Breast epithelium (tissue), 3 donors: Measurements from ENCODE around the gene RANBP3L.

ENCODE experiments used
- CTCF ChIP-seq, 3 donors: fragments of 450-650 bp; IDR thresholded peaks; one replicate each; pipeline ENCODE4 v1.5.1; 2016 to 2017; ENCODE audit warnings: antibody characterized with exemption in 3 of 3, mild to moderate bottlenecking in 3 of 3, moderate library complexity in 3 of 3
- POLR2A ChIP-seq: fragments of 450-650 bp; IDR thresholded peaks from one replicate; pipeline ENCODE4 v1.6.1; 2016; ENCODE audit warnings: antibody characterized with exemption, mild to moderate bottlenecking, moderate library complexity
- POLR2AphosphoS5 ChIP-seq, 3 donors: sonication (generic); formaldehyde crosslinking; IDR thresholded peaks; one replicate each; pipeline ENCODE4 v1.6.1; 2017; ENCODE audit warnings: antibody characterized with exemption in 3 of 3

- no peak for TF ChIP-seq CTCF (IDR thresholded peaks at IDR 0.05)
- no peak for TF ChIP-seq POLR2A
- TF ChIP-seq POLR2AphosphoS5 (IDR thresholded peaks at IDR 0.05): no peak
Observed at GRCh38 chr5:36285837-36286615, 15.7 kb downstream of the RANBP3L start.
